Memory B cell (primary cell): ENCODE results near the gene SLC13A5.

Source experiments
- ATAC-seq: fragments of 150-1000 bp; cut with Tn5 transposase; 2 replicates; pipeline ENCODE4 v1.10.0; 2021; ENCODE audit warnings: low read depth, mild to moderate bottlenecking, moderate library complexity
- DNase-seq, 2 donors: peaks; one replicate each; pipeline ENCODE4 v3.0.0; 2022; ENCODE audit warnings: low spot score in 2 of 2
- H3K27ac Mint-ChIP-seq: one replicate; pipeline ENCODE4 v1.8.0; 2022; ENCODE audit warnings: mild to moderate bottlenecking, moderate library complexity, mixed read lengths
- H3K27me3 Mint-ChIP-seq: one replicate; pipeline ENCODE4 v1.8.0; 2022; ENCODE audit warnings: mixed read lengths
- H3K36me3 Mint-ChIP-seq: one replicate; pipeline ENCODE4 v1.8.0; 2022; ENCODE audit warnings: mild to moderate bottlenecking, mixed read lengths
- H3K4me1 Mint-ChIP-seq: one replicate; pipeline ENCODE4 v1.8.0; 2022; ENCODE audit warnings: mixed read lengths
- H3K4me3 Mint-ChIP-seq: one replicate; pipeline ENCODE4 v1.8.0; 2022; ENCODE audit warnings: mild to moderate bottlenecking, moderate library complexity, mixed read lengths
- H3K9me3 Mint-ChIP-seq: one replicate; pipeline ENCODE4 v1.8.0; 2022; ENCODE audit warnings: mixed read lengths

The SLC13A5 gene

DNA sequence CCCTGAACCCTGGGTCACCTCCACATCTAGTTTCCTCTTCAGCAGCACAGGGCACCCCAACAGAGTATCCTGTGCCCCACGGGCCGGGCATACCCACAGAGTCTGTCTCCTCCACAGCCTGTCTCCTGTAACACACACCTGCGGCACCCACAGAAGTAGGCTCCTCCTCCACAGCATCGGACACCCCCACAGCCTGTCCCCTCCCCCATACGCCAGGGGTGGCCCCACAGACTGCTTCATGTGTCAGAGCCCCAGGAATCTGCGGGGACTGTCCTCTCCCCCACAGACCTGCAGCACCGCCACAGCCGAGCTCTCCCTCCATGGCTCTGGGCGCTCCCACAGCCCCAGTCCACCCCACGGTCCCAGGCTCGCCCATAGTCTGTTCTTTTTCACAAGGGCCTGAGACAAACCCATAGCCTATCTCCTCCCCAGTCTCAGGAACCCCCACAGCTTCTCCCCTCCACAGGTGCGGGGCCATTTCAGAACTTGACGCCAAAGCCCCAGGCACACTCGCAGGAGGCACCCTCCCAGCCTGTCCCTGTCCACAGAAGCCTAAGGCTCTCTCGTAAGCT, 74.1 kb downstream of the SLC13A5 start:
- H3K27ac Mint-ChIP-seq = peak overlapping the region; percentile 95
- no peak for ATAC-seq
- no peaks in the 10 kb centered on the region for H3K27me3 Mint-ChIP-seq
- H3K36me3 Mint-ChIP-seq = peaks cover 9% of the 10 kb centered on the region
- no peak for DNase-seq
- peak overlapping the region; percentile 98 for H3K4me3 Mint-ChIP-seq
- H3K4me1 Mint-ChIP-seq = peaks cover 29% of the 10 kb centered on the region
- H3K9me3 Mint-ChIP-seq = no peaks in the 10 kb centered on the region

- H3K9me3 Mint-ChIP-seq = no peaks in the 10 kb centered on the region
- H3K27ac Mint-ChIP-seq = peak overlapping the region; percentile 70
- H3K4me3 Mint-ChIP-seq = no peak overlapping the region
- H3K4me1 Mint-ChIP-seq = peaks cover 29% of the 10 kb centered on the region
- no peak for ATAC-seq
- no peaks in the 10 kb centered on the region for H3K27me3 Mint-ChIP-seq
- H3K36me3 Mint-ChIP-seq = peaks cover 14% of the 10 kb centered on the region
- DNase-seq = no peak
These were observed 74.9 kb downstream of the SLC13A5 start for GRCh38 chr17:6638046-6638908.

- ATAC-seq (no peak), DNase-seq (no peak)
- Mint-ChIP-seq H3K27ac (peak overlapping the region; percentile 70), H3K36me3 (peaks cover 16% of the 10 kb centered on the region), H3K4me1 (peaks cover 29% of the 10 kb centered on the region), H3K4me3 (no peak overlapping the region), H3K9me3 (peaks cover 1% of the 10 kb centered on the region), H3K27me3 (no peaks in the 10 kb centered on the region)
These were observed 75.7 kb downstream of the SLC13A5 start for GRCh38 chr17:6637458-6637840.

DNA sequence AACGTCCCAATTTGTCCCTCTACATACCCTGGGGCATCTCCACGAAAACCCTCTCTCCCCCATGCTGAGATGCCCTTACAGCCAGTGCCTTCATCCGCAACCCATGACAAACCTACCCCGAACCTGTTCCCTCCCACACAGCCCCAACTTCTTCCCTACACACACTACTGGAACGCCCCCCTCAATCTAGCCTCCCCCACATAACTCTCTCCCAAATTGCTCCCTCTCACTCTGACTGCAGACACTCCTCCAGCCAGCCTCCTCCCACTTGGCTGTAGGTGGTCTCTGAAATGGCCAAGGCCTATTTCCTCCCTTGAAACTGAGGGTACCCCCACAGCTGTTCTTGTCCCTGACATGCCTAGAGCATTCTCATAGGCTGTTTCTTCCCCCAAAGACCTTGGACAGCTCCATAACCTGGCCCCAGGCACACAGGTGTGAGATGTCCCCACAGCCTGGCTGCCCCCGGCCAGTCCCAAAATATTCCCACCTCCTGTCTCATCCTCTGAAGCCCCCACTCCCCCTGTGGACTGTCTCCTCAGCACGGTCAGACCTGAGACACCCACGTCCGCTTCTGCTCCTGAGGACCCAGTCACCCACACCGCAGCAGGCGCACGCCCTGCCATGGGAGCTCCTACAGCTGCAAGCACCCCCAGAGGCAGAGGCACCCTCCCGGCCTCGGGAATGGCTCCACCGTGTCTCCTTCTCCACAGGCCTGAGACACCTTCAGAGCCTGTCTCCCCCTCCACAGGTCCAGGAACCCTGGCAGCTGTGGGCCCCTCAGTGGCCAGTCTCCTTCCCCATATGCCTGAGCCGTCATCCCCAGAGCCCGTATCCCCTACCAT, 76.3 kb downstream of the SLC13A5 start:
- no peaks in the 10 kb centered on the region for H3K27me3 Mint-ChIP-seq
- DNase-seq = no peak
- H3K9me3 Mint-ChIP-seq = peaks cover 1% of the 10 kb centered on the region
- H3K4me1 Mint-ChIP-seq = peaks cover 27% of the 10 kb centered on the region
- peaks cover 20% of the 10 kb centered on the region for H3K36me3 Mint-ChIP-seq
- no peak overlapping the region for H3K4me3 Mint-ChIP-seq
- ATAC-seq = no peak
- no peak overlapping the region for H3K27ac Mint-ChIP-seq

DNA sequence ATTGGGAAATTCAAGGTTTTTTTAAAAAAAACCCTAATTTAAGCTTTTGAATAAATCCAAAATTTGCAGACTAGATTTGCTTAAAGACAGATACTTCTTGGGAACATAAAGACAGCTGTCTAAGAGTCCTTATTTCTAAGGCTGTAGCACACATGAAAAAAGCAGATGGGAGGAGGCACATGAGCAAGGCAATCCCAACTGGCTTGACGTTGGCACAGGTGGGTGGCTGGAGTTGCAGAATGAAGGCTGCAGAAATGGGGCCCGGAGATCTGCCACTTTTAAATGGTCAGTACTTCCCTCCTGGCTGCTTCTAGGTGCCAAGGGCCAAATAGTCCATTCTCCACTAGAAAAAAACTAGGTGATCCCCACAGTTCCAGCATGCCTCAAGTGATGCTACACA, 77.1 kb downstream of the SLC13A5 start:
- Mint-ChIP-seq H3K4me1 (peaks cover 24% of the 10 kb centered on the region), H3K36me3 (peaks cover 23% of the 10 kb centered on the region), H3K27me3 (no peaks in the 10 kb centered on the region), H3K4me3 (no peak overlapping the region), H3K9me3 (peaks cover 1% of the 10 kb centered on the region), H3K27ac (no peak overlapping the region)
- DNase-seq (no peak), ATAC-seq (no peak)
